HepG2 (cell line): ENCODE results near the gene INTS6. TPM values are rescaled to one million over a fixed set of nuclear protein-coding genes. Genes with fewer than 3 reads are reported as not detected.

Experiments used
- ELF3 ChIP-seq: IDR thresholded peaks from 2 replicates; pipeline ENCODE4 v1.6.1; 2016; ENCODE audit warnings: missing genetic modification reagents, missing compliant biosample characterization
- HES4 ChIP-seq: sonication (generic); formaldehyde crosslinking; IDR thresholded peaks from 2 replicates; pipeline ENCODE4 v1.9.0; 2021; ENCODE audit warnings: mild to moderate bottlenecking, missing genetic modification reagents, borderline replicate concordance
- JDP2 ChIP-seq: sonication (generic); formaldehyde crosslinking; IDR thresholded peaks from 2 replicates; pipeline ENCODE4 v1.8.1; 2022; ENCODE audit warnings: missing genetic modification reagents, borderline replicate concordance
- SMARCC2 ChIP-seq: fragments of 450-650 bp; IDR thresholded peaks from 2 replicates; pipeline ENCODE4 v1.6.1; 2017; ENCODE audit warnings: antibody characterized with exemption, mild to moderate bottlenecking
- SYNCRIP ChIP-seq: fragments of 200-400 bp; formaldehyde crosslinking; IDR thresholded peaks from 2 replicates; pipeline ENCODE4 v1.6.1; 2018; ENCODE audit warnings: mild to moderate bottlenecking, low read depth, low read length; ENCODE audit not compliant: insufficient read depth
- ZNF343 ChIP-seq: sonication (generic); formaldehyde crosslinking; IDR thresholded peaks from 2 replicates; pipeline ENCODE4 v1.4.0; 2020; ENCODE audit warnings: mild to moderate bottlenecking, missing genetic modification reagents
- ZNF550 ChIP-seq: sonication (generic); formaldehyde crosslinking; IDR thresholded peaks from 2 replicates; pipeline ENCODE4 v1.4.0; 2020; ENCODE audit warnings: mild to moderate bottlenecking, missing genetic modification reagents, borderline replicate concordance
- ZSCAN9 ChIP-seq: IDR thresholded peaks from 2 replicates; pipeline ENCODE4 v1.6.1; 2016; ENCODE audit warnings: borderline replicate concordance
- polyA plus RNA-seq, 8 experiments: library from polyadenylated mRNA; depleted of rRNA in 3 of 8; stranded (reverse) in 7 of 8; unstranded in 1 of 8; fragments of >200 nt; fragmentation: Illumina TruSeq in 4 of 8; extraction: Trizol in 4 of 8; gene quantifications; 2 replicates each; pipeline versions ENCODE4 v1.2.1 to v1.2.3, GENCODE V29; 2011 to 2016; ENCODE audit warnings: low read depth in 4 of 8, missing spikeins in 1 of 8, mixed read lengths in 1 of 8; ENCODE audit not compliant: insufficient read depth in 1 of 8
- total RNA-seq, 5 experiments: library from RNA; depleted of rRNA; stranded (reverse); fragments of >200 nt; fragmentation: Illumina TruSeq; extraction: Trizol; gene quantifications; 2 replicates each; pipeline ENCODE4 v1.2.3, GENCODE V29; 2016; ENCODE audit warnings: low read depth in 1 of 5
- TF ChIP-seq, protein P1 (sequence below): sonication (generic); formaldehyde crosslinking; IDR thresholded peaks from 2 replicates; pipeline ENCODE4 v1.4.0; 2020; ENCODE audit warnings: mild to moderate bottlenecking, missing genetic modification reagents
- TF ChIP-seq, protein P2 (sequence below), 2 experiments: sonication (generic) in 1 of 2; formaldehyde crosslinking in 1 of 2; IDR thresholded peaks; 2 replicates each; pipeline versions ENCODE4 v1.5.1 to v1.6.1; 2011 to 2020; ENCODE audit warnings: borderline replicate concordance in 1 of 2, low read depth in 1 of 2, low read length in 1 of 2, mild to moderate bottlenecking in 1 of 2, missing genetic modification reagents in 1 of 2, moderate library complexity in 1 of 2

The INTS6 gene
- total and polyA plus RNA-seq, 2 of the 13 experiments (the other 11 are each of a cell fraction or from before 2014, with no cell fraction given) = 27.9 to 38.4 TPM

DNA sequence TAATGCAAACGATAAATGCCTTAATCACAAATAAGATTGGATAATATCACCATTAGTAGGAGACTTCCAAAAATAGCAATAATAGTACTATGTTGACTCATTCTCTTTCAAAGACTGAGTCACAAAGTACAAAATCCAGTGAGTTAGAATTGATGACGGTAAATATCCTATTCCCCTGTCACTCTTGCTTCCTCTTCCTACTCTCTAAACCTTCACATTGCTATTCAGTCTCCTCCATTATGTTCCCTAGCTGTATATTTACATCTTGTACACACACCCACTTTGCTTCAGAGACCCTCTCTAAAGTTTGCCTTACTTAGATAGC, 26.3 kb upstream of the INTS6 start (continued):
- TF ChIP-seq, protein P1, sequence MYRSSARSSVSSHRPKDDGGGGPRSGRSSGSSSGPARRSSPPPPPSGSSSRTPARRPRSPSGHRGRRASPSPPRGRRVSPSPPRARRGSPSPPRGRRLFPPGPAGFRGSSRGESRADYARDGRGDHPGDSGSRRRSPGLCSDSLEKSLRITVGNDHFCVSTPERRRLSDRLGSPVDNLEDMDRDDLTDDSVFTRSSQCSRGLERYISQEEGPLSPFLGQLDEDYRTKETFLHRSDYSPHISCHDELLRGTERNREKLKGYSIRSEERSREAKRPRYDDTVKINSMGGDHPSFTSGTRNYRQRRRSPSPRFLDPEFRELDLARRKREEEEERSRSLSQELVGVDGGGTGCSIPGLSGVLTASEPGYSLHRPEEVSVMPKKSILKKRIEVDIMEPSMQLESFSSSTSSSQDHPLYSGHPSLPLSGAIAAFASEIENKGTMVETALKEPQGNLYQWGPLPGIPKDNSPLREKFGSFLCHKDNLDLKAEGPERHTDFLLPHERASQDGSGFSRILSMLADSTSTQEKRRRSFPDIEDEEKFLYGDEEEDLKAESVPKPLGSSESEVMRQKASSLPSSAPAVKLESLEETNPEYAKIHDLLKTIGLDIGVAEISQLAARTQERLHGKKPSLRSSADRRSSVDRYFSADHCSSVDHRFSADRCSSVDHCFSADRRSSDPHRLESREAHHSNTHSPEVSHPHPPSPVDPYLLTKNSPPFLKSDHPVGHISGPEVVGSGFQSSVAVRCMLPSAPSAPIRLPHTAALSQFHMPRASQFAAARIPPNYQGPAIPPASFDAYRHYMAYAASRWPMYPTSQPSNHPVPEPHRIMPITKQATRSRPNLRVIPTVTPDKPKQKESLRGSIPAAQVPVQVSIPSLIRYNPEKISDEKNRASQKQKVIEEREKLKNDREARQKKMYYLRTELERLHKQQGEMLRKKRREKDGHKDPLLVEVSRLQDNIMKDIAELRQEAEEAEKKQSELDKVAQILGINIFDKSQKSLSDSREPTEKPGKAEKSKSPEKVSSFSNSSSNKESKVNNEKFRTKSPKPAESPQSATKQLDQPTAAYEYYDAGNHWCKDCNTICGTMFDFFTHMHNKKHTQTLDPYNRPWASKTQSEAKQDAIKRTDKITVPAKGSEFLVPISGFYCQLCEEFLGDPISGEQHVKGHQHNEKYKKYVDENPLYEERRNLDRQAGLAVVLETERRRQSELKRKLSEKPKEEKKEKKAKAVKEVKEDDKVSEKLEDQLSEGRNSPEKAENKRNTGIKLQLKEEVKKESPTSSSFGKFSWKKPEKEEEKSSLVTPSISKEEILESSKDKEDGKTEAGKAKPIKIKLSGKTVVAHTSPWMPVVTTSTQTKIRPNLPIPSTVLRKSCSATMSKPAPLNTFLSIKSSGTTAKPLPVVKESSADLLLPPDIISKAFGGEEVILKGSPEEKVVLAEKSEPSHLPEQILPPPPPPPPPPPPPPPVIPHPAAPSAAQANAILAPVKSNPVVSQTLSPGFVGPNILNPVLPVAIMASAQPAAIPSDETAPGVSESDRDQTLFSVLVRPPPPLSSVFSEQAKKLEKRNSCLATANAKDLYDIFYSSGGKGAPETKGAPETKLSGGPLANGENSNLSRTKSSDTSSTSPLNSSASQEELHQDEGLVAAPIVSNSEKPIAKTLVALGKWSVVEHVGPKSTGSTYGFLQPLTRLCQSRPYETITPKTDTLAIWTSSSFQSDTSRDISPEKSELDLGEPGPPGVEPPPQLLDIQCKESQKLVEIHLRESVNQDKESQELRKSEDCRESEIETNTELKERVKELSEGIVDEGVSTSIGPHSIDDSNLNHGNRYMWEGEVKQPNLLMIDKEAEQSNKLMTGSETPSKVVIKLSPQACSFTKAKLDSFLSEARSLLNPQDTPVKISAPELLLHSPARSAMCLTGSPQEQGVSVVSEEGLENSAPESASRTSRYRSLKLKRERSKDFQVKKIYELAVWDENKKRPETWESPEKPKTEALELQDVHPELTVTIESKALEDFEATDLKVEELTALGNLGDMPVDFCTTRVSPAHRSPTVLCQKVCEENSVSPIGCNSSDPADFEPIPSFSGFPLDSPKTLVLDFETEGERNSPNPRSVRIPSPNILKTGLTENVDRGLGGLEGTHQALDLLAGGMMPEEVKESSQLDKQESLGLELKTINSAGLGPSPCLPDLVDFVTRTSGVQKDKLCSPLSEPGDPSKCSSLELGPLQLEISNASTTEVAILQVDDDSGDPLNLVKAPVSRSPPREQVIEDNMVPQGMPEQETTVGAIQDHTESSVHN (CRISPR knock-in tag) = no peak
- TF ChIP-seq HES4 (CRISPR knock-in tag) (no peak), ZSCAN9 (CRISPR knock-in tag) (no peak), ZNF343 (CRISPR knock-in tag) (no peak), ELF3 (CRISPR knock-in tag) (peak; percentile 67), JDP2 (CRISPR knock-in tag) (no peak), SYNCRIP (no peak), SMARCC2 (no peak), ZNF550 (CRISPR knock-in tag) (no peak)
- TF ChIP-seq, protein P2, sequence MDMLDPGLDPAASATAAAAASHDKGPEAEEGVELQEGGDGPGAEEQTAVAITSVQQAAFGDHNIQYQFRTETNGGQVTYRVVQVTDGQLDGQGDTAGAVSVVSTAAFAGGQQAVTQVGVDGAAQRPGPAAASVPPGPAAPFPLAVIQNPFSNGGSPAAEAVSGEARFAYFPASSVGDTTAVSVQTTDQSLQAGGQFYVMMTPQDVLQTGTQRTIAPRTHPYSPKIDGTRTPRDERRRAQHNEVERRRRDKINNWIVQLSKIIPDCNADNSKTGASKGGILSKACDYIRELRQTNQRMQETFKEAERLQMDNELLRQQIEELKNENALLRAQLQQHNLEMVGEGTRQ (IDR thresholded peaks at IDR 0.05; ENCODE audit: low read depth, low read length) = no peak
- TF ChIP-seq, protein P2 (CRISPR knock-in tag; IDR thresholded peaks at IDR 0.05; ENCODE audit: borderline replicate concordance) = no peak
